Stimulated activated CD8-positive, alpha-beta memory T cell treated with anti-CD3 and anti-CD28 coated beads, Interleukin-4, amount 100 ng/mL, for 4 hours (primary cell): ENCODE measurements around the gene FFAR3.
"Not testable (repeated sequence)": the region's sequence is repeated elsewhere in the genome, so short reads cannot be mapped to it uniquely, and the experiment has no call there.

Source experiments
- DNase-seq, 2 donors: peaks; one replicate each; pipeline ENCODE4 v3.0.0-alpha.2; 2020; ENCODE audit warnings: low read depth in 2 of 2, low spot score in 1 of 2

Gene FFAR3

DNA sequence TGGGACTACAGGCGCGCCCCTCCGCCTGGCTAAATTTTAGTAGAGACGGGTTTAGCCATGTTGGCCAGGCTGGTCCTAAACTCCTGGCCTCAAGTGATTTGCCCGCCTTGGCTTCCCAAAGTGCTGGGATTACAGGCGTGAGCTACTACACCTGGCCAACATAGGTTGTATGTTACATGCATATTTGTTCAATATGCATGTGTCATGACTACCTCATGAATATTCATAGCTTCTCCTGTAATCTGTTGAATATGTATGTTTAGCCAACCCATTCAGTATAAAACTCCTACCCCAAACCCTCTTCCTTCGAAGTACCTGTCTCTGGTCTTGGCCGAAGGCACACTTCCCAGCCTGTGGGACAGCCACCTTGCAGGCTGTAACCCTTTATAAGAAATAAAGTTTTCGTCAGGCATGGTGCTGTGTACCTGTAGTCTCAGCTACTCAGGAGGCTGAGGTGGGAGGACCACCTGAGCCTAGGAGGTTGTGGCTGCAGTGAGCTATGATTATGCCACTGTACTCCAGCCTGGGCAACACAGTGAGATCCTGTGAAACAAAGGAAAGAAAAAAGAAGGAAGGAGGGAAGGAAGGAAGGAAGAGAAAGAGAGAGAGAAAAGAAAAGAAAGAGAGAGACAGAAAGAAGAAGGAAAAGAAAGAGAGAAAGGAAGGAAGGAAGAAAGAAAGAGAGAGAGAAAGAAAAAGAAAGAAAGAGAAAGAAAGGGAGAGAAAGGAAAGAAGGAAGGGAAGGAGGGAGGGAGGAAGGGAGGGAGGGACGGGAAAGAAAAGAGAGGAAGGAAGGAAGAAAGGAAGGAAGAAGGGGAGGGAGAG, 41.9 kb downstream of the FFAR3 start:
- no peak for DNase-seq

- DNase-seq = no peak
Observed at GRCh38 chr19:35400773-35401100, 42.5 kb downstream of the FFAR3 start.

- DNase-seq = not testable (repeated sequence)
Observed at GRCh38 chr19:35401416-35401815, 43.2 kb downstream of the FFAR3 start.

DNA sequence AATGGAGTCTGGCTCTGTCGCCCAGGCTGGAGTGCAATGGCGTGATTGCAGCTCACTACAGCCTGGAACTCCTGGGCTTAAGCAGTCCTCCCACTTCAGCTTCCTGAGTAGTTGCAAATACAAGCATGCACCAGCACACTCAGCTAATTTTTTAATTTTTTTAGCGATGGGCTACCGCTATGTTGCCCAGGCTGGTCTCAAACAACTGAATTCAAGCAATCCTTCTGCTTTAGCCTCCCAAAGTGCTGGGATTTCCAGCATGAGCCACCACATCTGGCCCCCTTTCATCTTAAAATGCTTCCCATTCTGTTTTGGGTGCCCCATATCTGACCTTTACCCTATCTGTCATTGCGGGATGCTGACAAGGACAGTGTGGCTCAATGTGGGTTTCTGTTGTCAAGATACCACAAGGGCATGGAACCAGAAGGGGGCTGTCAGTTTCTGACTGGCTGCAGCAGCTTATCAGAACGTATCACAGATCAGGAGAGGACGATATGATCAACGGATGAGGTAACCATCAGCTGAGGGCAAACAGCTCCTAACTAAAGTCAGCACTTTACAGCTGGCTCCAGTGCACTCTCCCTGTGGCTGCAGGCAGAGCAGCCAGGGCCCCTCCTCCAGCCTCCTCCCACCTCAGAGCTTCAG, 45.0 kb downstream of the FFAR3 start:
- DNase-seq = no peak

DNA sequence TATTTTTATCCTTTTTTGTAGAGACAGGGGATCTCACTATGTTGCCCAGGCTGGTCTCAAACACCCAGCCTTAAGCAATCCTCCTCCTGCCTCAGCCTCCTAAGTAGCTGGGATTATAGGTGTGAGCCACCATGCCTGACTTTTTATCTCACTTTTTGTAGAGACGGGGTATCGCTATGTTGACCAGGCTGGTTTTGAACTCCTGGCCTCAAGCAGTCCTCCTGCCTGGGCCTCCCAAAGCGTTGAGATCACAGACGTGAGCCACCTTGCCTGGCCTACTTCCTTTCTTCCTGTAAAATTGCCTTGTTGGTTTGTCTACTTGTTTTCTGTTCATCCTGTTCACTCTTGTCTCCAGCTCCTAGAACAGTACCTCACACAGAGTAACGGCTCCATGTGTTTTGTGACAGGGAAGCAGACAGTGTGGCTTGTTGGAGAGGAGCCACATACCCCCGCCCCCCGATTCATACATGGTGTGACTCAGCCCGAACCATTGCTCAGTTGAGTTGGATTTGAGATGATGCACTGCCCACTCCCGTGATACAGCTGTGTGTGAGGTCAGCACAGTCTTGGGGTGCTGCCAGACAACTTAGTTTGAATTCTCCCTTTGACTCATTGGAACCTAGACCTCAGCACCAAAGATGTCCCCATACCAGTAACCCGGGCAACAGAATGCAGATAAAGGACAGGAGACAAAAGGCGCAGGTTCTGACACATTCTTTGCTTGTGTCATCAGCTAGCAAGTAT, 46.8 kb downstream of the FFAR3 start:
- DNase-seq = no peak

DNA sequence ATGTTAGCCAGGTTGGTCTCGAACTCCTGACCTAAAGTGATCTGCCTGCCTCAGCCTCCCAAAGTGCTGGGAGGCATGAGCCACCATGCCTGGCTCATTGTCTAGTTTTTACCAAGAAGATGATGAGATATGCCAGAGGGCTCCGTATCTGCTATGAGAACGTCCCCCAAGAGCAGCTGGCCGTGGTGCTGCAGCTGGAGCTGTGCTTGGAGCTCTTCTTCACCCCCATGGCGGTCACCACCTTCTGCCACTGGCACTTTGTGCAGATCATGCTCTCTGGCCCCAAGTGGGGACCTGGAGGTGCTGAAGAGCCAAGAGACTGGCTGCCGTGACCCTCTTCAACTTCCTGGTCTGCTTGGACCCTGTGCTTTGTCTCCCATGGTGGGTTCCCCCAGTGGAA, 49.4 kb downstream of the FFAR3 start:
- DNase-seq = no peak

GRCh38 chr19:35408284-35409171, 50.3 kb downstream of the FFAR3 start:
- no peak for DNase-seq

DNA sequence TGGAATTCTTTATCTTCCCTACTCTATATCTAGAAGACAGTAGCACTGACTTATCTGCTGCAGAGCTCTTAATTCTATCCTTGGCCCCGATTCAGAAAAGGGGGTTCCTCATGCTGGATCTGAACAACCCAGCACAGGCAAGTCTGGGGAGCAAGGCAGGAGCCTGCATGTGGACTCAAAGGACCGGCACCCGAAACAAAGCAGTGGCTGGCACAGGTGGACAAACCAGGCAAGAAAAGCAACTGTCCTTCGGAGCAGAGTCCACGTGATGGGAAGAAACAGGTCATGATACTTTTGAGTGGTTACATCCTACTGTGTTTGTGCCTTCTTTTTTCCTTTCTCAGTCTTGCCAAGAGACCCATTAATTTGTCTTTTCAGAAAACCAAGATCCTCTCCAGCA, 50.9 kb downstream of the FFAR3 start:
- DNase-seq = no peak
